Measurements from ENCODE around the gene BAIAP3.
"Not testable (repeated sequence)": the region's sequence is repeated elsewhere in the genome, so short reads cannot be mapped to it uniquely, and the experiment has no call there.

Gene BAIAP3

DNA sequence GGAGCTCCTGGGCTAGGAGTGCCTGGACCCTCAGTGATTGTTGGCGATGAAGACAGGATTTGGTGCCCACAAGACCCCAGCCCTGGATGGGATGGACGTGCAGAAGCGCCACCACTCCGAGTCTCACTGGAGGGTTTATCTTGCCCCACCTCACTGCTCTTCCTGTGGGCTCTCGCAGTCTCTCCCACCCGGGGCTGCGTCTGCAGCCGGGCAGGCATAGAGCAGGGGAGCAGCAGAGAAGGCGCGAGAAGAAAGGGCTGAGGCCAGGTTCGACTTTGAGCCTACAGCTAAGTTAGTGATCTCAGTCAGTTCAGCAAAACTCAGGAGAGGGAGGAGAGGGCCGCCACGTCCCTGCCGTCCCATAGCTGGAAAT lies 17.4 kb upstream of the BAIAP3 start:
- DNase-seq (ENCODE audit: low read depth in 2 of 2), result no peak

DNA sequence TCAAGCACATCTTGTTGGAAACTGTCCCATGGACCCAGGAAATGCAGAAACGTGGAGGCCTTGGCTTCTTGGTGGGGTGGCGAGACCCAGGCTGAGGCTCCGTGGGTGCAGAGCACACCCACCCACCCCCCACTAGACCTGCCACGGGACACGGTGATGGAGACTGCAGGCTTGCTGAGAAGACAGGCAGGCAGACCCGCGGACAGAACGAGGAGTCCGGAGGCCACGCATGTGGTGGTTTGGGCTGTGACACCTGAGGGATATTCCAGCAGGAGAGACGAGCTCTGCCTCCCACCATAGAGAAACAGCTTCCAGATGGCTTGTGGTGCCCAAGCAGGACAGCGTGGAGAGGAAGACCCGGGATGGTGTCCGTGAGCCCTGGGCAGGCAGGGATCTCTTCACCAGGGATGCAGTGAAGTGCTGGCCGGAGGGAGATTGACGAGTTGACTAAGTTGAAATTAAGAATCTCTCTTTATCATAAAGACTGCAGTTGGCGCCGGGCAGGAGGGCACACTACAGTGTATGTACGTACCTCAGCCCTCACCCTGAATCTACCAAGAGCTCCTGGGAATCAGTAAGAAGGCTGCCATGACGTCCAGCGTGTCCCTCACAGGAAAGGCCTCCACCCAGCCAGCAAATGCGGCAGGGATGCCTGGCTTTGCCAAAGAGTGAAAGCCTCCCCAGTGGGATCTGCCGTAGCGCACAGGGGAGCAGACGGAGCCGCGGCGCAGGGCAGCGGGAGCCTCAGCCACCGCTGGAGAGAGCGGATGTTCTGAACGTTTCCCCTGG lies 15.8 kb upstream of the BAIAP3 start:
- no peak for DNase-seq (ENCODE audit: low read depth in 2 of 2)

DNA sequence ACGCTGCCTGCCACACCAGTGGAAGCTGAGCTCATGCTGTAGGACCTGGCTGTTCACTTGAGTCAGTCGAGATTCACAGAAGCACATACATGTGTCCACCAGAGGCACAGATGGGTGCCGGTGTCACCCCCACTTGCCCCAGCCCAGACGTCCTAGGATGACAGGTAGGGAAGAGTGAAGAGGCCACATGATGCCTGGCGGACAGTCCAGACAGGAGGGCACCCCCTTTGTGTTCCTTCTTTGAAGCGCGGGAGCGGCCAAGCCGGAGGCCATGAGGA lies 15.2 kb upstream of the BAIAP3 start:
- no peak for DNase-seq (ENCODE audit: low read depth in 2 of 2)

DNA sequence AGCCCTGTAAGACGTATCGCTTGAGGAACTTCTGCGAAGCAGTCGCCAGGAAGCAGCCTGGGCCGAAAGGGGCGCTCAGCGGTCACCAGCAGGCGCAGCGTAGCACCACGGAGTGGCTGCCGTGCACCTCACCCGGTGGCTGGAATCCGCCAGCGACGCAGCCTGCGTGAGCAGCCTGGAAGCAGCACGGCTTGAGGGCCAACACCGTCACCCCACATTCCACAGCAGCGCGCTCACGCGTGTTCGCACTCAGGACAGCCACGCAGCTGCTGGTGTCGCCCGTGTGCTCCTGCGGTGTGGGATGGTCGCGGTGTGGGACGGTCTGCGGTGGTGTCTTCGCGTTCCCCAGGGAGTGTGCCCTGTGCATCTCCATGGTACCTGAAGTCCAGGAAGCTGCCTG lies 14.4 kb upstream of the BAIAP3 start:
- DNase-seq (ENCODE audit: low read depth in 2 of 2), result no peak

DNA sequence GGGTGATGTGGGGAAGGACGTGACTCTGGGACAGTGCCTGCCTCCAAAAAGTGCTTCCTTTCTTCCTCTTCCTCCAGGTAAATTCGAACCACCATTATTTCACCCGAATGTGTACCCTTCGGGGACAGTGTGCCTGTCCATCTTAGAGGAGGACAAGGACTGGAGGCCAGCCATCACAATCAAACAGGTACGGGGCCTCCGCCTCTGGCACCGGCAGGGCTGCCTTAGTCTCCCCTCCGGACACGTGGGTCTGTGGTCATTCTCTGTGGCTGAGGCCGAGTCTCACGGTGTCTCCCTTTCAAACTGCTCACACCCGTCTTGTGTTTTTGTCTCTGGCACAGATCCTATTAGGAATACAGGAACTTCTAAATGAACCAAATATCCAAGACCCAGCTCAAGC lies 13.3 kb upstream of the BAIAP3 start:
- DNase-seq (ENCODE audit: low read depth in 2 of 2), result no peak

DNA sequence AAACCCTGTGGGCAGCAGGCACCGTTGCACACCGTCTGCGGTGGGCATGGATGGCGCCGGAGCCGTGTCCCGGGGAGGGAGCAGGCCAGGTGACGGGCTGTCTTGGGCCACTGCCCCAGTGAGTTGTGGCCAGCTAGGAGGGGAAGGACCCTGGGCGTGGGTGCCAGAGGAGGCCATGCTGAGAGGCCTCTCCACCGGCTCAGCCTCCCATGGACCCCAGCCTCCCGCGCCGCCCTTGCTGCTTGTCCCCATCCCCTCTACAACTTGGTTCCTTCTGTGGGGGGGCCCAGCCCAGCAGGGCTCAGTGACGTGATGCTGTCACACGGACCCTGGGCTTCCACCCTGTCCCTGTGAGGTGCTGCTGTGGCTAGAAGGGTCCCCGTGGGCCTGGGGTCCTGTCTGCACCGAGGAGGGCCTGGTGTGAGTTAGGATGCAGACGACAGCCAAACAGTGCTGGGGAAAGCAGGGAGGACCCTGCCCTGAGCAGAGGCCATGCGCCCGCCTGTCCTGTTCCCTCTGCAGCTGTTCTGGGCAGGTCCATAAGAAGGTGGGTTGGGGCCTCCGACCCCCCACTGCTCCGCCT lies 12.7 kb upstream of the BAIAP3 start:
- no peak for DNase-seq (ENCODE audit: low read depth in 2 of 2)

DNA sequence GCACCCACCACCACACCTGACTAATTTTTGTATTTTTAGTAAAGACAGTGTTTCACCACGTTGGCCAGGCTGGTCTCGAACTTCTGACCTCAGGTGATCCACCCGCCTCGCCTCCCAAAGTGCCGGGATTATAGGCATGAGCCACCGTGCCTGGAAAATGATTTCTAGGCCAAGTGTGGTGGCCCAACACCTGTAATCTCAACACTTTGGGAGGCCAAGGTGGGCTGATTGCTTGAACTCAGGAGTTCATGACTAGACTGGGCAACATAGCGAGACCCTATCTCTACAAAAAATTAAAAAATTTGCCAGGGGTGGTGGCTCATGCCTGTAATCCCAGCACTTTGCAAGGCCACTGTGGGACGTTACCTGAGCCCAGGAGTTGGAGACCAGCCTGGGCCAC lies 11.0 kb upstream of the BAIAP3 start:
- DNase-seq (ENCODE audit: low read depth in 2 of 2), result no peak

DNA sequence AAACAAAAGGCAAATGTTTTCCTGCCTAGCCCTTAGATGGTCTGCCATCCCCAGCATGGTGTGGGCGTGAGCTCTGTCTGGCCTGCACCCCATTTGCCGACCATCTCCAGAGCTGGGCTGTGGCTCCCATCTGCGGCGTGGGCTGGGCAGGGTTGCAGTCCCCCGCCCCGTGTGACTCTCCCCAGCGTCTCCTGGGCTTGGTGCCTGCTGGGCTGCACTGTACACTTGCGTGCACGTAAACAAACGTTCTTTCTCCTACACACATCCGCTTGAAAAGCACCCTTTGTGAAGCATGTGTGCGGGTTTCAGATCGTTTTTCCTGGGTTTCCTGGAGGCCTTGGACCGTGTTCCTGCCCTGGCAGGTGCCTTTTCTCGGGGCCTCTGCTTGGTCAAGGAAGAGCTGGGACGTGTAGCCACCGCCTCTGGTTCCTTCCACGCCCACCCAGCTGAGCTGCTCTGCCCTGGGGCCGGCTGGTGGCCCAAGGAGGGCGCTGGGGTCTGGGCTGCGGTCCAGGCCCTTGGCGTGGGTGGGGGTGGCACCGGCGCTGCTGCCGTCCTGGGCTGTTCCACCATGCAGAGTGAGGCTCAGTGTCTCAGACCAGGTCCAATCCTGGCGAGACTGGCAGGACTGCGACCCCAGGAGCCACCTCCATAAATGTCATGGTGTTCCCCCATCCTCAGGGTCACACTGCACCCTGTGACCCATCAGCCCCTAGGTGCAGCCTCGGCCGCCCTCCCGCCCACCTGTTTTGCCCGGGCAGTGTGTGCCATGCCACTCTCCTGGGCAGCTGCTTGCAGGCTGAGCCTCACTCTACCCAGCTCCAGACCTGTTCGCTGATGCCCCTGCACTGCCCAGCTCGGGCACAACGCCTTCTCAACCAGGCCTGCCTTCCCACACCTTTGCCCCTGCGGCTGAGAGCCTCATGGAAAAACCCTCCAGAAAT lies 9.9 kb upstream of the BAIAP3 start:
- no peak for DNase-seq (ENCODE audit: low read depth in 2 of 2)

DNA sequence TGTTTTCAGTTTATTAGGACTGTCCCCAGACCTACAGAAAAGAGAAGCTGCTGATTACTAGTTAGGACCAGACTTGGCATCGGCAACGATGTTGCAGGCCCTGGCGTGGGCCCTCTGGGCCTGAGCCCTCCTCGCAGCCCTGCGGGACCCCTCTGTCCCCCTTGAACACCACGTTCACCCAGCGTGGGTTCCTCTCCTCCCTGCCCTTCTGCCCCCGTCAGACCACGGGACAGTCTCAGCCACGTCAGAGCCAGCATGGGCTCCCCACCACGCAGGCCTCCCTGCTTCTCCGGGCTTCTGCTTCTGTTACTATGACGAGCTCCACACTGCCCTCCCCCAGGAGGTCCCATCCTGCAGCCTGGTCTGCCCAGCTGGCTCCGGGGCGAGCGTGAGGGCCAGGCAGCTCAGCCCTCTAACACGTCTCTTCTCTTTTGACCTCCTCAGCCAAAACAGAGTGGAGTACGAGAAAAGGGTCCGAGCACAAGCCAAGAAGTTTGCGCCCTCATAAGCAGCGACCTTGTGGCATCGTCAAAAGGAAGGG lies 9.1 kb upstream of the BAIAP3 start:
- no peak for DNase-seq (ENCODE audit: low read depth in 2 of 2)

DNA sequence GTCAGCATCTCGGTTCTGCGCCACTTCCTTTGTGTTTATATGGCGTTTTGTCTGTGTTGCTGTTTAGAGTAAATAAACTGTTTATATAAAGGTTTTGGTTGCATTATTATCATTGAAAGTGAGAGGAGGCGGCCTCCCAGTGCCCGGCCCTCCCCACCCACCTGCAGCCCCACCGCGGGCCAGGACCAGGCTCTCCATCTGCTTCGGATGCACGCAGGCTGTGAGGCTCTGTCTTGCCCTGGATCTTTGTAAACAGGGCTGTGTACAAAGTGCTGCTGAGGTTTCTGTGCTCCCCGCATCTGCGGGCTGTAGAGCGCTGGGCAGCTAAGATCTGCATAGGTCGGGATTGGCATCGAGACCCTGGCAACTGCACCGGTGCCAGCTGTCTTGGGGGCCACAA lies 8.2 kb upstream of the BAIAP3 start:
- no peak for DNase-seq (ENCODE audit: low read depth in 2 of 2)

DNA sequence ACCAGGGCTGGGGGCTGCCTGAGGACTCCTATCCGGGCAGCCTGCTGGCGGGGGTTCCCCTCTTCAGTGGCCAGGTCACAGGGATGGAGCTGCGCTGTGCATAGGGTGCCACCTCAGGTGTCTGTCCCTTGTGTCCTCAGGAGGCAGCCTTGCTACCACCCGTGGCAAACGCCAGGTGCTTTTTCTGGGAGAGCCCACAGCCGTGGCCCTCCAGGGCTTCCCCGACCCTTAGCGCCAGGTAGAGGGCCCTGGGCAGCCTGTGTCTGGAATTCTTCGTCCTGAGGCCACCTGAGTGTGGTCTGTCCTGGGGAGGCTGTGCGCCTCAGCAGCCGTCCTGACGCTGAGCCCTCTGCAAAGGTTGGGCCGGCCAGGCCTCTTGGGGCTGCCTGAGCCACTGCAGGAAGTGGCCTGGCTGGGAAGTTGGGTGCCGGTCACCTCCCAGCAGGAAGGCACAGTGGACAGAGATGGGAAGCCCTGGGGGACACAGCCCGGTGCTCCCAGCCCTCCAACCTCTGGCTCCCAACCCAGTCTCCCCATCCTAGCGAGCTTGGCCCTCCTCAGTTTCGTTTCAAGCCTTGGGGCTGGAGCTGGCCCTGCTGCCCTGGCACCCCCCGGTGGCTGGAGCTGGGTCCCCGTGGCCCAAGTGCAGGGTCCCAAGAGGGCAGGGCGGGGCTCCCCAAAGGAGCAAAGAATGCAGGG lies 7.6 kb upstream of the BAIAP3 start:
- no peak for DNase-seq (ENCODE audit: low read depth in 2 of 2)

DNA sequence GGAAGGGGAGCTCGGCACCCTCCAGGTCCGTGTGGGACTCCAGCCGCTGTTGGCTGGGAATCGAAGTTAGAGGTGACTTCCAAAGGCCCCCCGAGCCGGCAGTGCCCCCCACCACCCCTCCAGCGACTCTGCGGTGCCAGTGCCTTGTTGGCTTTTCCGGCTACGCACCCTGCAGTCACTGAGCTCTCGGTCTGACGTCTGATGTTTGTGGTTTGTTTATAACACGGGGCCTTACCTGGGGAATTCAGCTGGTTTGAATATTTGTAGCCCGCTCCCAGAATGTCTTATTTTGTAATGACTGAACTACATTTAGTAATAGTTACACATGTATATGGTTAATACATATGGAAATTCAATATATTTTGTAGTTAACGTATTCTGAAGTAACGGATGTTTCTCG lies 7.1 kb upstream of the BAIAP3 start:
- no peak for DNase-seq (ENCODE audit: low read depth in 2 of 2)

DNA sequence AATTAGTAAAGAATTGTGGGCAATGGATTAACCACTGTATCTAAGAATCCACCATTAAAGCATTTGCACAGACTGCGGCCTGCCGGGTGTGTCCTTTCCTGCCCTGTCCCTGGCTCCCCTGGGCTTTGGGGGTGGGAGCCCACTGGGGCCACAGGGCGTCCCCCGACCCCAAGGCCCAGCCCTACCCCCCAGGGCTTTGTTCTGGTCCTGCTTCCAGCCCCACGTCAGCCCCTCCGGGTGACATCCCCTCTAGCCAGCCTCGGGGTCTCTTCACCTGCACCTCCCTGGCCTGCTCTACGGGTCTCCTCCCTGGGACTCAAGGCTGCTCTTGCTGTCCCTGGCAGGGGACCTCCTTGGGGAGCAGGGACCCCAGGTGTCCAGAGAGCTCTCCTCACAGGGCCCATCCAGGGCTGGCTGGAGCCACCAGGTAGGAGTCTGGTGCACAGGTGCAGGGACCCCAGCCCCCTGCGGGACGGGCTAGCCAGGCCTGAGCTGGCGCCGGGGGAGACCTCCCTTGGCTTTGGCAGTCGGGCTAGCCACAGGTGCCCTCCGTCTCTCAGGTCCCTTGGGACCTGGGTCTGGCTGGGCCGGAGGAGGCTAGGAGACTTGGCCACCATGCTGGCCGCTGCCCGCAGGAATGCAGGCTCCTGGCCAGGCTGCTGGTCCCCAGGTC lies 6.4 kb upstream of the BAIAP3 start:
- no peak for DNase-seq (ENCODE audit: low read depth in 2 of 2)

DNA sequence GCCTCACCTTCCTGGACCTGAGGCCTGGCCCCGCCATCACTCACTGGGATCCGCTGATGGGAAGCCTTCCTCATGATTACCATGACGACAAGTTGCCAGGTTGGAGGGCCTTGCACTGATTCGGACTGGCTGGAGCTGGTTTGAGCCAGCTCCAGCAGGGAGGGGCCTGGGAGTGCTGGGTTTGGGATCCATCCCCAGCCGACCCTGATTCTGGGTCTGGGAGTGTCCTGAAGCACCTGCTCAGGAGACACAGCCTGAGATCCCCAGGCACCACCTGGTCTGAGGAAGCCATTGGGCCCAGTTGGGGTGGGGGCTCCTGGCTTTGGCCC lies 5.9 kb upstream of the BAIAP3 start:
- no peak for DNase-seq (ENCODE audit: low read depth in 2 of 2)

DNA sequence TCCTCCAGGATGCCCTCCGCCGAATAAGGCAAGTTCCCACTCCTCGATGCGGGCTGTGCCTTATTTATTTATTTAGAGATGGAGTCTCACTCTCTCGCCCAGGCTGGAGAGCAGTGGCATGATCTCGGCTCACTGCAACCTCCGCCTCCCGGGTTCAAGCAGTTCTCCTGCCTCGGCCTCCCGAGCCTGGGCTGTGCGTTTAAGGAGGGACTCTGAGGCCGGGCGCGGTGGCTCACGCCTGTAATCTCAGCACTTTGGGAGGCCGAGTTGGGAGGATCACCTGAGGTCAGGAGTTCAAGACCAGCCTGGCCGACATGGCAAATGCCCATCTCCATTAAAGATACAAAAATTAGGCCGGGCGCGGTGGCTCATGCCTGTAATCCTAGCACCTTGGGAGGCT lies 5.3 kb upstream of the BAIAP3 start:
- not testable (repeated sequence) for DNase-seq (ENCODE audit: low read depth in 2 of 2)

DNA sequence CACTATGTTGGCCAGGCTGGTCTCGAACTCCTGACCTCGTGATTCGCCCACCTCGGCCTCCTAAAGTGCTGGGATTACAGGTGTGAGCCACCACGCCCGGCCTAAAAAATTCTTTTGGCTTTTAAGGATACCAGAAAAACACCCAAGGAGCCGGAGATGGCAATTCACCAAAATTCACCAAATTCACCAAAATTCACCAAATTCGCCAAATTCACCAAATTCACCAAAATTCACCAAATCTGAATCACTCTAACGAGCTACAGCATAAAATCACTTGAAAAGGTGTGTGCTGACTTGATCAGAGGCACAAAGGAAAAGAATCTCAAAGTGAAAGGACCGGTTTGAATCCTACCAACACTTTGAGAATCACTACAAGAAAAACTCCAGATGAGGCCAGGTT lies 4.5 kb upstream of the BAIAP3 start:
- DNase-seq (ENCODE audit: low read depth in 2 of 2), result not testable (repeated sequence)

DNA sequence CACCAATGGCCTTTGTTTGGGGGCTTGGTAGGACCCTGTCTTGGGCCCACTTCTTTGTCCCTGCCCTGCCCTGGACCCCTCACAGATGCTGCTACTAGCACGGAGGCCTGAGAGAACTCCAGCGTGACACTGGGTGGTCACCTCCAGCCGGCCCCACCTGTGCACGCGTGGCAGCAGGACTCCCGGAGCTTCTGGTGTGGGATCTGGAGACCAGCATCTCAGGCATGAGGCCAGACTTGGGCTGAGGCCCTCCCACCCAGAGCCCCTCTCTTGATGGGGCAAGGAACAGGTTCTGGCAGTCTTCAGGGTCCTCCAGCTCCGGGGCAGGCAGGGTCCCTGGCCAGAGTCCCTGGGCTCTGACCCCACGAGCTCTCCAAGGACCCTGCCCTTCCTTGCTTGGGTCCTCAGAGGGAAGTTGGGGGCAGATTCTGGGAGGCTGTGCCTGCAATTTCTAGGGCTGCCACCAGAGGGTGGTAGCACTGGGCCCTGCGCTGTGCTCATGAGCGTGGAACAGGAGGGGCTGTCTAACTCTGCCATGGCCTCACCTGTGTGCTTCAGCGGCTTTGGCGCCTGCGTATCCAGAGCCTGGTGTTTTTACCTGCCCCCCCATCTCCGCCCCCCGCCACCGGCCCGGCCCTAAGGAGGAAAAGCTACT lies 3.1 kb upstream of the BAIAP3 start:
- DNase-seq (ENCODE audit: low read depth in 2 of 2), result no peak

DNA sequence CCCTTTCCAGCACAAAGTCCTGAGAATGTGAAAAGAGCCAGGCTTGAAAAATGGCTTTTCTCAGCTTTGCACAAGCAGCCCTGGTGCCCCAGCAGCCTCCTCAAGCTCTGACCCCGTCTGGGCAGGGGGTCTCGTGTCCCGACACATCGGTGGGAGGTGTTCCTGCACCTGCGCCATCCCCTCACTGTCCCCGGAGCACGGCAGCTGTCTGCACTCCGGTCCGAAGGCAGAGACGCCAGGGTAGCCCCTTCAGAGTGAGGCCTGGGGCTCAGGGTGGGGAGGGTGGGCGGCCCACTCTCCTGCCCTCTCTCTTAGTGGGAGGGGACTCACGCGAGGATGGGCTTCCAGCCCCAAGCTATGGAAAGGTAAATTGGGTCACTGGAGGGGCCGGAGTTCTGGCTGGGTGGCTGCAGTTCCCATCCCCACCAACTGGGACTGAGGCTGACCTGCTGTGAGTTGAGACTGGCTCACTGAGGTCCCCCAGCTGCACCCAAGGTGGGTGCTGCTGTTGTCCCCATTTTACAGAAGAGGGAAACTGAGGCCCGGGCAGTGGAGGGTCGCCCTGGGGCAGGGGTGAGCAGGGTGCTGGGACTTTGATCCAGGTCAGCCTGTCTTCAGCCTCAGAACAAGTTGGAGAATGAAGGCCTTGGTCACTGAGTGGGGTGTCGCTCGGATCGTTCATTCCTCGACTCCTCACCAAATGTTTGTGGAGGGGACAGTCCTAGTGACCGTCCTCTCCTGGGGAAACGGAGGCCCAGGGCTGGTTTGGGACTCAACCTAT lies 2.3 kb upstream of the BAIAP3 start:
- no peak for DNase-seq (ENCODE audit: low read depth in 2 of 2)

DNA sequence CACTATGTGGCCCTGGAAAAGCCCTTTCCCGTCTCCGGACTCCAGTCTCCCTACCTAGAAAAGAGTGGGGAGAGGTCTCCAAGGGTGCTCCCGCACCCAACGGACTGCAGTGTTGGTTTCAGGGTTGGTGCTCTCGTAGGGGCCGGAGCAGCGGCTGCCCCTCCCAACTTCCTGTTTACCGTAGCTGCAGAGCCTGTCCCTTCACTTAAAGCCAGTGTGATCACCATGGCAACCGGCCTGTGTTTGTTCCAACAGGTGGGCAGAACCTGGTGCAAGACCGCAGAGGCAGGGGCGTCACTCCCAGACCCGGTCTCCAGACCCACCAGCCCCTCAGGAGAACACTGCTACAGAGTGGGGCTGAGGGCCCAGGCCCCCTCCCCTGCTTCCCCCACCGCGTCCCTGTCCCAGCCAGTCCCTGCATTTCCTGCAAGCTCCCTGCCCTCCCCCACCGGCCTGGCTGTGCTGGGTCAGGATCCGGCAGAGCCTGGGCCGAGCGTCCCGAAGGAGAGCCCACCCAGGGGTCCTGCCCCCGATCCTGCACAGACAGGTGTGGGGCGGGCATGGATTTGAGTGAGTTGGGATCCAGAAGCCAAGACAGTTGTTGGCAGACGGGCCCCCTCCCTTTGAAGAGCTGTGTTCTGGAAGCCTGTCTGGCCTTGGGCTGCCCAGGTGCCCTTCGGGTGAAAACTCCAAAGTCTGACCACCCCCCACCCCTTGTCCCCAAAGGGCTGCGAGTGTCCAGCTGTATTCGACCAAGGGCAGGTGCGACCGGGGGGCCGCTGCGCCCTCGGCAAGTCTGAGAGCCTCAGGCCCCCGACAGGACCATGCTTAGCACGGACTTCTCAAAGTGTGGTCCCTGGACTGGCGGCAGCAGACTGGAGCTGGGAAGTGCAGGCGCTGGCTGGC lies 1.5 kb upstream of the BAIAP3 start:
- no peak for DNase-seq (ENCODE audit: low read depth in 2 of 2)

Data from stimulated activated CD8-positive, alpha-beta memory T cell treated with anti-CD3 and anti-CD28 coated beads, Interleukin-7, amount 100 ng/mL, for 1 hour (primary cell).